HG03060 (cell line): ENCODE results near the gene ANKRD55.

Experiments
- ATAC-seq: cut with Tn5 transposase; IDR thresholded peaks from one replicate; pipeline ENCODE4 v1.9.1; 2021; ENCODE audit warnings: low read depth, moderate number of reproducible peaks; ENCODE audit not compliant: unreplicated experiment

Gene ANKRD55

DNA sequence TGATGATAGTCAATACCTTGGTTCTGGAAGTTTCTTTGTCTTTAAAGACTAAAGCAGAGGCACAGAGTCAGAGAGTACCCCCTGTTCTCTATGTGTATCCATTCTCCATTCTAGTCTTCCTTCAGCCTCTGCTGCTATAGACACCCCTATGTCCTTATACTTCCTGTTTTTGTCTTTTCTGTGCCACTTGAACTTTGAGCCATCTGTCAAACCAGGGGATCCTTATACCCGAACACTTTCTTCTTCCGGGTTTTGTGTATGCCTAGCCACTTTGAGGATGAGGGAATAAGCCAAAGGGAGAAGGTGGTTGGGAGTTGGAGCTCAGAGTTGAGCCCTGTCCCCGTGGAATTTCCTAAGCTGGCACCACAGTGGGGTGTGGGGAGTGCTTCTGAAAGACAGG lies 177.3 kb downstream of the ANKRD55 start:
- ATAC-seq: no peak

DNA sequence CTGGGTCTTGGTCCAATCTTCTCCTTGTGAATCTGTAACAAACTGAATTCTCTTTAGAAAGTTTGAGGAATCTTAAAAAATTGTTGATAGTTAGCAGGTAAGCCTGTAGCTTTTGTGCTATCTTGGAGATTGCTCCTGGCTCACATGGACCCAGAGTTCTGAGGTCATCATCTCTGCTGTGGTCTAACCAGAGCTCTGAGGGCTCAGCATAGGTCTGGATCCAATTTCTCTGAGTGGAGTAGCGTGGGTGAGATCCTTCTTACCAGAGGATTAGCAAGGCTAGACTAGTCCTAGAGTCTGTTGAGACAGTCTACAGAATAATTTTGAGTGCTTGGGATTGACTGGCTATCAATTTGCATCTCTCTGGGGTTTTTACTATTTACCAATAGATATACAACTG lies 177.8 kb downstream of the ANKRD55 start:
- no peak for ATAC-seq

DNA sequence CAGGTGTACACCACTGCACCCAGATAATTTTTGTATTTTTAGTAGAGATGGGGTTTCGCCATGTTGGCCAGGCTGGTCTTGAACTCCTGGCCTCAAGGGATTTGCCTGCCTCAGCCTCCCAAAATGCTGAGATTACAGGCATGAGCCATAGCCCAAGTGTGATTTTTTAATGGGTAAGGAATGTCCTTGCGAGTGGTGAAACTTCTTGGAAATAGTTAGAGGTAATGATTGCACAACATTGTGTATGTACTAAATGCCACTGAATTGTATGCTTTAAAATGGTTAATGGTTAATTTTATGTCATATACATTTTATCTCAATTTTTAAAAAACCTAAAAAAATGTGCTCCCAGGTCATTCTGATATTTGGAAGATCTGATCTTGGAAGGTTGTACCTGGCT lies 178.5 kb downstream of the ANKRD55 start:
- no peak for ATAC-seq

DNA sequence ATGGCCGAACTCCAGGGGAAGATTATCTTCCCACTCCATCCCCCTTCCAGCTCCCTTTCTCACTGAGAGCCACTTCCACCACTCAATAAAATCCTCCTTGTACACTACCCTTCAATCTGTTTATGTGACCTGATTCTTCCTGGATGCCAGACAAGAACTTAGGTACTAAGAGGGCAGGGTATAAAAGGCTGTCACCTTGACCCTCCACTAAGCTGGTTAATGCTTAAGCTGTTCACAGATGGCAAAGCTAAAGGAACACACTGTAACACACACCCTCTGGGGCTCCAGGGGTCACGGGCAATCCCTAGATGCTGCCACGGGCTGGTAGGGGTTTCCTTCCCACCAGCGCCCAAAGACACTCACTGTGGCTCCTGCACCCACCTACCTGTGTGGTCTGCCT lies 179.8 kb downstream of the ANKRD55 start:
- no peak for ATAC-seq

DNA sequence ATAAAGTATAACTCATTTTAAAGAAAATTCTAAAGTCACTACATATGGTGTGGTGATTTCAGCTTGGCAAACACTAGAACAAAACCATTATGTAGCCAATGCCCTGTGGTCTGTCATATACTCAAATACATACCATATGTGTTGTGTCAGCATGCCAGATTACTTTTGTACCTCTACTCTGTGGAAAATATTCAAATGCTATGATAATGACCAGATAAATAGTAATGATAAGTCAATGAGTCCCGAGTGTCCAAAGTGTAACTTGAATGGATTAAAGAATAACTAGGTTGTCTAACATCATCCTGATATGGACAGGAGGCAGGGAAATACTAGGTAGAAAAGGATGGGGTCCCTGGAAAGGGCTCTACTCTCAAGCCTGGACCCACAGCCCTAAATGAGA lies 180.4 kb downstream of the ANKRD55 start:
- ATAC-seq: no peak

GRCh38 chr5:56050551-56051255 lies 182.4 kb downstream of the ANKRD55 start:
- no peak for ATAC-seq
